ENCODE data around the gene DPY19L1. TPM values are rescaled to one million over a fixed set of nuclear protein-coding genes. Genes with fewer than 3 reads are reported as not detected.
"Not testable (repeated sequence)": the region's sequence is repeated elsewhere in the genome, so short reads cannot be mapped to it uniquely, and the experiment has no call there.

DPY19L1 gene
- total RNA-seq, 2 donors from 2014 or later = 35.8 to 75.1 TPM

DNA sequence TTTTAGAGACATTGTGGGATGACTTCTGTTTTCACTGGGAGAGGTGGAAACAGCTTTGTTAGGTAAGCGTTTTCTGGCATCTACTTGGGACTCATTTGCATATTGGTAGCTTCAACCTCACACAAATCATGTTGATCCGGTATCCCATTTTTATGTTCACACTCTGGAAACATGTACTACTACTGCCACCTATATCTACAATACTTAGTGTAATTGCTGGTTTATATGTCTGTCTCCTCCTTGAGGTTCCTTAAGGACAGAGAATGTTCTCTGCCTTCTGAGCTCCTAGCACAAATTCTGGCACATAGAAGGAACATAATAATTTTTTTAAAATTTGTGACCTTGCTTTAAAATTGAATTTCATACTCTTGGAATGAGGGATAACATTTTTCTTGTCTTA lies 28.1 kb upstream of the DPY19L1 start:
- not testable (repeated sequence) for H3K9me3 Mint-ChIP-seq; H3K27ac ChIP-seq (ENCODE audit: low read depth, low read length); H3K9ac ChIP-seq (ENCODE audit: extremely low read depth, low read length, poor library complexity, severe bottlenecking); H3K36me3 Mint-ChIP-seq (ENCODE audit: low read depth); H3K4me1 ChIP-seq (ENCODE audit: control insufficient read depth, insufficient read depth, low read length); H3K4me1 Mint-ChIP-seq; H3K27me3 Mint-ChIP-seq (ENCODE audit: insufficient read depth); H3K27me3 ChIP-seq (ENCODE audit: control insufficient read depth, insufficient read depth, low read length, poor library complexity, severe bottlenecking); DNase-seq; H3K27ac Mint-ChIP-seq; H3K36me3 ChIP-seq (ENCODE audit: control insufficient read depth, insufficient read depth, low read length); H3K4me3 ChIP-seq (ENCODE audit: low read length); H3K4me3 Mint-ChIP-seq; H3K9me3 ChIP-seq (ENCODE audit: control insufficient read depth, low read length)
- 90% methylated on average over 2 of the region's 2 CpGs; no CpG with 5 or more reads in 1 of the 2 experiments for WGBS, 2 experiments (ENCODE audit: insufficient coverage in 1 of 2, insufficient read length in 1 of 2)

- not testable (repeated sequence) for H3K4me1 ChIP-seq (ENCODE audit: control insufficient read depth, insufficient read depth, low read length); H3K9me3 ChIP-seq (ENCODE audit: control insufficient read depth, low read length); H3K9me3 Mint-ChIP-seq; H3K4me3 ChIP-seq (ENCODE audit: low read length); H3K9ac ChIP-seq (ENCODE audit: extremely low read depth, low read length, poor library complexity, severe bottlenecking); H3K4me1 Mint-ChIP-seq; H3K36me3 ChIP-seq (ENCODE audit: control insufficient read depth, insufficient read depth, low read length); H3K27ac ChIP-seq (ENCODE audit: low read depth, low read length); H3K27me3 Mint-ChIP-seq (ENCODE audit: insufficient read depth); H3K27me3 ChIP-seq (ENCODE audit: control insufficient read depth, insufficient read depth, low read length, poor library complexity, severe bottlenecking); H3K36me3 Mint-ChIP-seq (ENCODE audit: low read depth); DNase-seq; H3K27ac Mint-ChIP-seq; H3K4me3 Mint-ChIP-seq
- WGBS, 2 experiments (ENCODE audit: insufficient coverage in 1 of 2, insufficient read length in 1 of 2) = 91 to 92% methylated on average over 2 to 3 of the region's 3 CpGs
Measured at GRCh38 chr7:35058571-35058970, 21.3 kb upstream of the DPY19L1 start.

GRCh38 chr7:35057505-35058451 lies 20.5 kb upstream of the DPY19L1 start:
- not testable (repeated sequence) for H3K36me3 Mint-ChIP-seq (ENCODE audit: low read depth); H3K4me1 ChIP-seq (ENCODE audit: control insufficient read depth, insufficient read depth, low read length); H3K27ac Mint-ChIP-seq; H3K4me1 Mint-ChIP-seq; H3K4me3 ChIP-seq (ENCODE audit: low read length); H3K9me3 Mint-ChIP-seq; H3K27me3 ChIP-seq (ENCODE audit: control insufficient read depth, insufficient read depth, low read length, poor library complexity, severe bottlenecking); H3K4me3 Mint-ChIP-seq; H3K9ac ChIP-seq (ENCODE audit: extremely low read depth, low read length, poor library complexity, severe bottlenecking); H3K27me3 Mint-ChIP-seq (ENCODE audit: insufficient read depth); H3K9me3 ChIP-seq (ENCODE audit: control insufficient read depth, low read length); H3K36me3 ChIP-seq (ENCODE audit: control insufficient read depth, insufficient read depth, low read length); H3K27ac ChIP-seq (ENCODE audit: low read depth, low read length)
- peak; percentile 69 for DNase-seq
- 89 to 96% methylated on average over 4 to 10 of the region's 11 CpGs for WGBS, 2 experiments (ENCODE audit: insufficient coverage in 1 of 2, insufficient read length in 1 of 2)

GRCh38 chr7:35055733-35056132 lies 18.4 kb upstream of the DPY19L1 start:
- WGBS, 2 experiments (ENCODE audit: insufficient coverage in 1 of 2, insufficient read length in 1 of 2) = 73 to 88% methylated on average over 1 to 2 of the region's 2 CpGs

GRCh38 chr7:35053488-35054175 lies 16.3 kb upstream of the DPY19L1 start:
- not testable (repeated sequence) for H3K27me3 ChIP-seq (ENCODE audit: control insufficient read depth, insufficient read depth, low read length, poor library complexity, severe bottlenecking); H3K36me3 ChIP-seq (ENCODE audit: control insufficient read depth, insufficient read depth, low read length); H3K36me3 Mint-ChIP-seq (ENCODE audit: low read depth); H3K4me1 ChIP-seq (ENCODE audit: control insufficient read depth, insufficient read depth, low read length); H3K27ac ChIP-seq (ENCODE audit: low read depth, low read length); DNase-seq; H3K9me3 Mint-ChIP-seq; H3K27me3 Mint-ChIP-seq (ENCODE audit: insufficient read depth); H3K4me3 Mint-ChIP-seq; H3K4me3 ChIP-seq (ENCODE audit: low read length); H3K27ac Mint-ChIP-seq; H3K9me3 ChIP-seq (ENCODE audit: control insufficient read depth, low read length); H3K9ac ChIP-seq (ENCODE audit: extremely low read depth, low read length, poor library complexity, severe bottlenecking); H3K4me1 Mint-ChIP-seq
- WGBS, 2 experiments (ENCODE audit: insufficient coverage in 1 of 2, insufficient read length in 1 of 2) = 85% methylated on average over 4 of the region's 4 CpGs; no CpG with 5 or more reads in 1 of the 2 experiments

More at GRCh38 chr7:35055733-35056132, 18.4 kb upstream of the DPY19L1 start:
- DNase-seq = peak; percentile 62
- not testable (repeated sequence) for H3K4me3 Mint-ChIP-seq; H3K27ac Mint-ChIP-seq; H3K9me3 ChIP-seq (ENCODE audit: control insufficient read depth, low read length); H3K4me1 Mint-ChIP-seq; H3K27me3 Mint-ChIP-seq (ENCODE audit: insufficient read depth); H3K4me1 ChIP-seq (ENCODE audit: control insufficient read depth, insufficient read depth, low read length); H3K36me3 Mint-ChIP-seq (ENCODE audit: low read depth); H3K36me3 ChIP-seq (ENCODE audit: control insufficient read depth, insufficient read depth, low read length); H3K4me3 ChIP-seq (ENCODE audit: low read length); H3K9ac ChIP-seq (ENCODE audit: extremely low read depth, low read length, poor library complexity, severe bottlenecking); H3K27me3 ChIP-seq (ENCODE audit: control insufficient read depth, insufficient read depth, low read length, poor library complexity, severe bottlenecking); H3K27ac ChIP-seq (ENCODE audit: low read depth, low read length); H3K9me3 Mint-ChIP-seq
- TF ChIP-seq, protein P1, sequence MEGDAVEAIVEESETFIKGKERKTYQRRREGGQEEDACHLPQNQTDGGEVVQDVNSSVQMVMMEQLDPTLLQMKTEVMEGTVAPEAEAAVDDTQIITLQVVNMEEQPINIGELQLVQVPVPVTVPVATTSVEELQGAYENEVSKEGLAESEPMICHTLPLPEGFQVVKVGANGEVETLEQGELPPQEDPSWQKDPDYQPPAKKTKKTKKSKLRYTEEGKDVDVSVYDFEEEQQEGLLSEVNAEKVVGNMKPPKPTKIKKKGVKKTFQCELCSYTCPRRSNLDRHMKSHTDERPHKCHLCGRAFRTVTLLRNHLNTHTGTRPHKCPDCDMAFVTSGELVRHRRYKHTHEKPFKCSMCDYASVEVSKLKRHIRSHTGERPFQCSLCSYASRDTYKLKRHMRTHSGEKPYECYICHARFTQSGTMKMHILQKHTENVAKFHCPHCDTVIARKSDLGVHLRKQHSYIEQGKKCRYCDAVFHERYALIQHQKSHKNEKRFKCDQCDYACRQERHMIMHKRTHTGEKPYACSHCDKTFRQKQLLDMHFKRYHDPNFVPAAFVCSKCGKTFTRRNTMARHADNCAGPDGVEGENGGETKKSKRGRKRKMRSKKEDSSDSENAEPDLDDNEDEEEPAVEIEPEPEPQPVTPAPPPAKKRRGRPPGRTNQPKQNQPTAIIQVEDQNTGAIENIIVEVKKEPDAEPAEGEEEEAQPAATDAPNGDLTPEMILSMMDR (conservative IDR thresholded peaks at IDR 0.05) = peak; percentile 82

DNA sequence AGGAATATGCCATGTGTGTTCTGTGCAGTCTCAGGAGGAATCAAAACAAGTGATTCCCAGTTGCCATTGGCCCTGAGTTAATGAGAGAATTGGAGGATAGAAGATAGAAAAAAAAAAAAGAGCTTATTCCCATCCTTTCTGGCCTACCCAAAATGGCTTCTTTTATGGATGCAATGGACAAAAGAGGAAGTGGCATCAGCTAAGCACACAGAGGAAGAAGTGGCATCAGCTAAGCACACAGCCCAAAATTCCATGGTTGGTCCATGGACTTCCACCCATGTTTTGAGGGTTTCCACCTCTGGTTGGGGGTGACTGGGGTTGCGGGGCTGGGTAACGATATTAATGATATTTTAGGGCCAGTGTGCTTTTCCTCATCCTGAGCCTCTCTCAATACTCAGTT lies 11.1 kb upstream of the DPY19L1 start:
- not testable (repeated sequence) for H3K9me3 Mint-ChIP-seq; H3K4me1 Mint-ChIP-seq; H3K36me3 ChIP-seq (ENCODE audit: control insufficient read depth, insufficient read depth, low read length); H3K9ac ChIP-seq (ENCODE audit: extremely low read depth, low read length, poor library complexity, severe bottlenecking); H3K27ac Mint-ChIP-seq; H3K9me3 ChIP-seq (ENCODE audit: control insufficient read depth, low read length); H3K36me3 Mint-ChIP-seq (ENCODE audit: low read depth); H3K4me1 ChIP-seq (ENCODE audit: control insufficient read depth, insufficient read depth, low read length); H3K4me3 ChIP-seq (ENCODE audit: low read length); H3K27me3 ChIP-seq (ENCODE audit: control insufficient read depth, insufficient read depth, low read length, poor library complexity, severe bottlenecking); H3K4me3 Mint-ChIP-seq; H3K27ac ChIP-seq (ENCODE audit: low read depth, low read length); DNase-seq
- WGBS, 2 experiments (ENCODE audit: insufficient coverage in 1 of 2, insufficient read length in 1 of 2) = 95% methylated on average over 2 of the region's 2 CpGs; no CpG with 5 or more reads in 1 of the 2 experiments
- H3K27me3 Mint-ChIP-seq (ENCODE audit: insufficient read depth) = peaks cover 21% of the 10 kb centered on the region

Data from endodermal cell (in vitro differentiated cells).